Cerebellar cortex (tissue), 1 donor: ENCODE results near the gene CHFR.
"Not testable (repeated sequence)": the region's sequence is repeated elsewhere in the genome, so short reads cannot be mapped to it uniquely, and the experiment has no call there.

Source experiments
- DNase-seq: peaks from one replicate; pipeline ENCODE4 v3.0.0-alpha.2; 2015; ENCODE audit warnings: low spot score

The CHFR gene, protein sequence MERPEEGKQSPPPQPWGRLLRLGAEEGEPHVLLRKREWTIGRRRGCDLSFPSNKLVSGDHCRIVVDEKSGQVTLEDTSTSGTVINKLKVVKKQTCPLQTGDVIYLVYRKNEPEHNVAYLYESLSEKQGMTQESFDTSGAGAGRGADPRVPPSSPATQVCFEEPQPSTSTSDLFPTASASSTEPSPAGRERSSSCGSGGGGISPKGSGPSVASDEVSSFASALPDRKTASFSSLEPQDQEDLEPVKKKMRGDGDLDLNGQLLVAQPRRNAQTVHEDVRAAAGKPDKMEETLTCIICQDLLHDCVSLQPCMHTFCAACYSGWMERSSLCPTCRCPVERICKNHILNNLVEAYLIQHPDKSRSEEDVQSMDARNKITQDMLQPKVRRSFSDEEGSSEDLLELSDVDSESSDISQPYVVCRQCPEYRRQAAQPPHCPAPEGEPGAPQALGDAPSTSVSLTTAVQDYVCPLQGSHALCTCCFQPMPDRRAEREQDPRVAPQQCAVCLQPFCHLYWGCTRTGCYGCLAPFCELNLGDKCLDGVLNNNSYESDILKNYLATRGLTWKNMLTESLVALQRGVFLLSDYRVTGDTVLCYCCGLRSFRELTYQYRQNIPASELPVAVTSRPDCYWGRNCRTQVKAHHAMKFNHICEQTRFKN

DNA sequence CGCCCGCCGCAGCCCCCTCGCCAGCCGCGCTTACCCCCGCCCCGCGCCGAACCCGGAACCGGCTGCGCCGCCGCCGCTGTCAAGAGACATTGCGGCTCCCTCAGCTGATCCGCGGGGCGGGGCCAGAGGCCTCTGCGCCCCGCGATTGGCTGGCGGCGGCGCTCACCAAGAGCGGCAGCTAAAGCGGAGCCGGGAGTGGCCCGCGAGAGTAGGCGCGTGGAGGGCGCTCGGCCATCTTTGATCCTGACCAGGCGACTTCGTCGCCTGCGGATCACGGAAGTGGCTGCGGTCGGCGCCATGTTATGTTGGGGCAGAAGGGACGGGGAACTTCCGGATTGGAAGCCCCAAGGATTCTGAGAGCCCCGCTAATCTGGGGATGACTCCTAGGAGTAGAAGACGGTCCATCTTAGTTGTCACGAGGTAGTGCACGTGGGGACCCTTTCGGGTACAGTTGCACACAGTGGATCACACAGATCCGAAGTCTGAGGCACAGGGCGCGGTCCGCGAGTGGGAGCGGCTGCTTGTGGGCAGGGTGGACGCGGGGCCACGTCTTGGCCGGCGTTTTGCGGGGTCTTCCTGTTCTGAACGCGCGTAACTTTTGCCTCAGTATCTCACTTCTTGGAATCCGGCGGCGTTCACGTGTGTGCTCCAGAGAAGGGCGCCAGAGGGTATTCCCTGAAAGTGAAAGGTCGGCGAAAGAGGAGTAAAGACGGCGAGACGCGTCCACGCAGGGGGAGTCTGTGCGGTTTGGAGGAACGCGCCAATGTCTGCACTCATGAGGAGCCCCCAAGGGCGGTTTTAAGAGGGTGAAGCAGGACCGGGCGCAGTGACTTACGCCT is at the start of gene CHFR:
TSS of gene CHFR (minus strand) at position 93 of the 839 bp plus-strand sequence. CDS start 277 bp downstream, outside the sequence.
- peak; percentile 97 for DNase-seq

DNA sequence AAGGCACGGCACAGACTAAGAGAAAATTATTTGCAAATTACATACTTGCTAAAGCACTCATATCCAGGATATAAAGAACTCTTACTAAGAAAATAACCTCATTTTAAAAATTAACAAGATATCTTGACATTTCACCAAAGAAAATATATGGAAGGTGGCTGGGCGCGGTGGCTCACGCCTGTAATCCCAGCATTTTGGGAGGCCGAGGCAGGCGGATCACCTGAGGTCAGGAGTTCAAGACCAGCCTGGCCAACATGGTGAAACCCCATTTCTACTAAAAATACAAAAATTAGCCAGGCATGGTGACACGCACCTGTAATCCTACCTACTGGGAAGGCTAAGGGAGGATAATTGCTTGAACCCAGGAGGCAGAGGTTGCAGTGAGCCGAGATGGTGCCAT is 49.5 kb upstream of the CHFR start:
- not testable (repeated sequence) for DNase-seq

DNA sequence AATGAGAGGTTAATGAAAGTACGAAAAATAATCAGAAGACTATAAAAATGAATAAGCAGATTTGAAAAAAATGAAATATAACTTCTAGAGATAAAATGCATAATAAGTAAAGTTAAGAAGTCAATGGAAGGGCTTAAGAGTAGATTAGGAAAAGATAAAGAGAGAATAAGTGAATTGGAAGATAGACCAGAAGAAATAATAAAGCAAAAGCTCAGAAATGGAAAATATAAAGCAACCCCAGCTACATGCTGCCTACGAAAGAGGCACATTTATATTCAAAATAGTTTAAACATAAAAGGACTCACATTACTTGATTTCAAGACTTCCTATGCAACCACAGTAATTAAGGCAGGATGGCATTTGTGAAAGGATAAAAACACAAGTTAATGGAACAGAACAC is 48.8 kb upstream of the CHFR start:
- DNase-seq, result no peak

DNA sequence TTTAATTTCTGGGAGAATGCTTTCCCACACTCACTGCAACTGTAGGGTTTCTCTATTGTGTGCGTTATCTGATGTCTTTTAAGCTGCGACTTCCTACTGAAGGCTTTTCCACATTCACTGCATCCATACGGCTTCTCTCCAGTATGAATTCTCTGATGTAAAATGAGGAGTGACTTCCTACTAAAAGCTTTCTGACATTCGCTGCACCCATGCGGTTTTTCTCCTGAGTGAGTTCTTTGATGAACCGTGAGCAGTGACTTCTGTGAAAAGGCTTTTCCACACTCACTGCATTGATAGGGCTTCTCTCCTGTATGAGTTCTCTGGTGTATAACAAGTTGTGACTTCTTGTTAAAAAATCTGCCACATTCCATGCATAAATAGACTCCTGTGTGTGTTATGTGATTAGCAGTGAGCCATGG is 39.0 kb upstream of the CHFR start:
- DNase-seq, result no peak

DNA sequence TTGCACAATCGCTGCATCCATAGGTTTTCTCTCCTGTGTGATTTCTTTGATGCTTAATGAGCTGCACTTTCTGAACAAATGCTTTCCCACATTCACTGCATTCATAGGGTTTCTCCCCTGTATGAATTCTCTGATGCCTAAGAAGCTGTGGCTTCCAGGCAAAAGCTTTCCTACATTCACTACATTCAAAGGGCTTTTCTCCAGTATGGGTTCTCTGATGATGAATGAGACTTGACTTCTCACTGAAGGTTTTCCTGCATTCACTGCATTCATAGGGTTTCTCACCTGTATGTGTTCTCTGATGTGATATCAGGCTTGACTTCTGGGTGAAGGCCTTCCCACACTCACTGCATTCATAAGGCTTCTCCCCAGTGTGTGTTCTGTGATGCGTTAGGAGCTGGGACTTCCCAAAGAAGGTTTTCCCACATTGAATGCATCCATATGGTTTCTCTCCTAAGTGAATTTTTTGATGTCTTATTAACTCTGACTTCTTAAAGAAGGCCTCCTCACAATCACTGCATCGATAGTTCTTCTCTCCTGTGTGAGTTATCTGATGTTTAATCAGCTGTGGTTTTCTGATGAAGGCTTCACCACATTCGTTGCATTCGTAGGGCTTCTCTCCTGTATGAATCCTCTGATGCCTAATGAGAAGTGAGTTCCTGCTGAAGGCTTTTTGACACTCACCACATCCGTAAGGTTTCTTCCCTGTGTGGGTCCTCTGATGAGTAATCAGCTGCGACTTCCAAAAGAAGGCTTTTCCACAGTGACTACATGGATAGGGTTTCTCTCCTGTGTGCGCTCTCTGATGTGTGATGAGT is 38.4 kb upstream of the CHFR start:
- DNase-seq, result no peak

DNA sequence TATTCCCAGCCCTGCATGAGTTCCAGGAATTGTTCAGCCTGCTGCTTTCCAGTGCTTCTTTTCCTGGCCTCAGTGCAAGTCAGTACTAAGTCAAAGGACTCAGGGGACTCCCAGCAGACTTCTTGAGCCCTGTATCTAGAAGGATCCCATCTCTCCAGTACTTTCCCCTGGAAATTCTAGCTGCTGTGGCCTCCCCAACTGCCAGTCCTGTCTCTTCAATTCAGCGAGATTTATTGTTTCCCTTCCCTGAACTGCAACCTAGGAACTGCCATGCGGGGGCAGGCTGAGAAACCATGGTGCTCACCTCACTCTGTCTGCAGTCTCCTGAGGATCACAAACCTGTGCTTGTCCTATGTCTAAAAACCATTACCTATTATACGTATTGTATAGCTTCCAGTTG is 37.0 kb upstream of the CHFR start:
- no peak for DNase-seq

DNA sequence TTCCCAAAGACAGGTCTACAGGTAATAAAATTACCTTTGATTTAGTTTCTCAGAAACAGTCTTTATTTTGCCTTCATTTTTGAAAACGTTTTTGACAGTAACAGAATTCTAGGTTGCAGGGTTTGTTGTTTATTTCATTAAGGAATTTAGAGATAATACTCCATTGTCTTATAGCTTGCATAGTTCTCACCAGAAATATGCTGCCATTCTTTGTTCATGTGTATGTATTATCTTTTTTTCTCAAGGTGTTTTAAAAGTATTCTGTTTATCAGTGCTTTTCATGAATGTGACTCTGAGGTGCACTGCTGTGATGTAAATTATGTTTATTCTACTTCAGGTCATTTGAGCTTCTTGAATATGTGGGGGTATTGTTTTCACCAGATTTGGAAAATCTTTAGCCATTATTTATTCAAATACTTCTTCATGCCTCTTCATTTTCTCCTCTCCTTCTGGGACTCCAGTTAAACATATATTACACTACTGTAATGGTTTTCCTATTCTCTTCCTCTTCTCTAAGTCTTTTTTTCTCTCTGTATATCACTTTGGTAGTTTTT is 36.0 kb upstream of the CHFR start:
- no peak for DNase-seq

DNA sequence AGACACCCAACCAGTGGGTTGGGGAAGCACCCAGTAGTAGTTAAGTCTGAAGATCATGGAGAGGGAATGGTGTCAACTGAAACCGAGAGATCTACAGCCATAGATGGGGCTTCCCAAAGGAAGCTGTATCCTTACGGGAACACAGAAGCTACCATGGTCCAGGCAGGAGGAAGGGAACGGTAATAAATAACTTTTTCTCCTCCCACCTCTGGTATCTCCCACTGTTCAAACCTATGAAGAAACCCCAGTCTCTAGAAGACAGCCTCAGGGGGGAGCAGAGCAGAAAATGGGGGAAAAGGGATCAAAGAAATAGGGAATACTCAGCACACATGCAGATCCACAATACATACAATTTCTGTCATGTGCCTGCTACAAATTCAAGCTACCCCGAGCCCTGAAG is 35.3 kb upstream of the CHFR start:
- no peak for DNase-seq

DNA sequence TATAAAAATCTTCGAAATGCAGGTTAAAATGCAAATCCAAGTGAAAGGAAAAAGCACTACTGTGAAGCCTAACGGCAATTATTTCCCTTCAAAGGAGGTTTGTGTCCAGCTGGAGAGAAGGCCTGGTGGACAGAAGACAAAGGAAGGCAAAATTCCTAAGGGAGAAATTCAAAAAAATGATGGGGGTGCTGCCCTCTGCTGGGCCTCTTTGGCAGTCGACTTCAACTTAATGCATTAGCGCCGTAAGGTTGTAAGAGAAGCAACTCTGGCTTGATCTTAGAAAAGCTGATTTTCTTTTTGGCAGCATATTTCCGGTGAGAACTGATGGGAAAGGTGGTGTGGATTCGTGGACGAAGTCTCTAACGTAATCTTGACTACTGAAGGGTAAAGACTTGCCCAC is 34.3 kb upstream of the CHFR start:
- no peak for DNase-seq

DNA sequence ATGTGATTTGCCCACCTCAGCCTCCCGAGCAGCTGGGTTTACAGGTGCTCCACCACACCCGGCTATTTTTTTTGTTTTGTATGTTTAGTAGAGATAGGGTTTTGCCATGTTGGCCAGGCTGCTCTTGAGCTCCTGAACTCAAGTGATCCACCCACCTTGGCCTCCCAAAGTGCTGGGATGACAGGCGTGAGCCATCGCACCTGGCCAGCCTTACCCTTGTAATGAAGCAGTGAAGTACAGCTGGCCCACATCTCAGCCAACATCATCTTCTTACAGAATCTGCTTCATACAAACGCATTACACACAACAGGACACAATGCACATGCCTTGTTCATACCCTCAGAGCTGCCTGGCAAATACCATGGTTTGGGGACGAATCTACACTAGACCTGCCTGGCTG is 31.3 kb upstream of the CHFR start:
- DNase-seq, result no peak

DNA sequence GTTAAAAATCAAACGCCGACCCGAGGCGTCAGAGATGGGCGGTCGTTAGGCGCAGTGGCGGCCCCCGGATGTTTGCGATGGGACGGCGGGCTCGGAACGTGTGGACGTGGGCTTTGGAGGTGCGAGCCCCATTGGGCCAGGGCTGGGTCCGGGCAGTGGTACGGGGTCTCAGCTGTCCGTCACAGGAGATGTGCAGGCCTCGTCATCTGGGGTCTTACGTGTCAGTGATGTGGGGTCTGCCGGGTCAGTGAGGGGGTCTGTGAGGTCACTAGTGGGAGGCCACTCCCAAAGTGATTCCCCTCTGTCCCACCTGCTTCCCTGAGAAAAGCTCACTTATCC is 21.6 kb upstream of the CHFR start:
- no peak for DNase-seq

DNA sequence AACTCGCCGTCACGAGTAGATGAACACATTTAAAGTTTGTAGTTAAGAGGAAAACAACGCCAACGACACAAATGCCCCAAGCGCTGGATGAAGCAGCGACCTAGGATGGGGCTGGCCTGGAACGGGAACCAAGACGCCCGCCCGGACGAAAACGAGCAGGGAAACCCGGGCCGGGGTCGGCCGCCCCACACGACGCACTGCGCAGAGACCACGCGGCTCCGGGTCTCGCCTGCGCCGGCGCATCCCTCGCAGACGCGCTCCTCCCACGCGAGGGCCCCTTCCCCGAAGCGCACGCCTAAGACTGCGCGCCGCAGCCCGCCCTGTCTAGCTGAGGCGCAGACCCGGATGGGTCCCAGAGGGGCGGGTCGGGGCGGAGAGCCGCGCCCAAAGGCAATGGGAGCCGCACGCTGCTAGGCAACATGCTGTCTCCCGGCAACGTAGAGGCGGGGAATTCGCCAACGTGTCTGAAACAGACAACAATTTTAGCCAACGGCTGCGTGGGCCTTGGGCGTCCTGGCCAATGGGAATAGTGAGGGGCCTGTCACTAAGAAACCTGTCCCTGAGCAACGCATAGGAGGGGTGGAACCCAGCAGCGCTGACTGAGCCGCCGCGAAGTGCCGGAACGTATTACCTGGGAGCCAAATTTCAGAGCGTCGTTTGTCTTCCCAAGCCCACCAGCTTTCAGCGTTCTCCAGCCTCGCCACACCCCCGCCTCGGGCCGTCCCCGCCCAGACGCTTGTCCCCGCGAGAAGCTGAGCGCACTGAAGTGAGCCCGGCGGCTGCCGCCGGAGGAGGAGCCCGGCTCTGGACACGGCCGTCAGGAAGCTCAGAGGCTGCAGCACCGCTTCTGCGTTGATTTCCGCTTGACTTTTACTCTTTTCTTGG is 21.0 kb upstream of the CHFR start:
- peak; percentile 92 for DNase-seq

DNA sequence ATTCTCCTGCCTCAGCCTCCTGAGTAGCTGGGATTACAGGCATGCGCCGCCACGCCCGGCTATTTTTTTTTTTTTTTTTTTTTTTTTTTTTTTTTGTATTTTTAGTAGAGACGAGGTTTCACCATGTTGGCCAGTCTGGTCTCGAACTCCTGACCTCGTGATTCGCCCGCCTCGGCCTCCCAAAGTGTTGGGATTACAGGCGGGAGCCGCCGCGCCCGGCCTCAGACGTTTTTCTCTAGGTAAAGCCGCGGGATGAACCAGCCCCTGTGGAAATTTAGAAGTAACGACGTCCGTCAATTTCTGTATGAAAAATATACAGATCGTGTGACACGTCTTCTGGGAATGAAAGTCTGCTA is 20.4 kb upstream of the CHFR start:
- DNase-seq, result not testable (repeated sequence)

DNA sequence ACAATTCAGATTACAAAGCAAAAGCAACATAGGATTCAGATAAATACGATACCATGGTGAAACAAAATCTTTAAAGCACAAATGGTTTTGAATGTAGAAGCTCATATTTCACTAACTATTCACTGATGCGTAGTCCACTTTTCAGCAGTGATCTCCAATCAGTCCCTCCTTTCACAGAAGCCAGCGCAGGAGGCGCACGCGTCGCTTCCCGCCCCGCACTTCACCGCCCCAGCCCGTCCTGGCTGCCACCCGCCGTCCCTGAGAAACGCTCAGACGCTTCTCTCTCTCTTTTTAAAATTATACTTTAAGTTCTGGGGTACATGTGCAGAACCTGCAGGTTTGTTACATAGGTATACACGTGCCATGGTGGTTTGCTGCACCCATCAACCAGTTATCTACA is 19.8 kb upstream of the CHFR start:
- no peak for DNase-seq

DNA sequence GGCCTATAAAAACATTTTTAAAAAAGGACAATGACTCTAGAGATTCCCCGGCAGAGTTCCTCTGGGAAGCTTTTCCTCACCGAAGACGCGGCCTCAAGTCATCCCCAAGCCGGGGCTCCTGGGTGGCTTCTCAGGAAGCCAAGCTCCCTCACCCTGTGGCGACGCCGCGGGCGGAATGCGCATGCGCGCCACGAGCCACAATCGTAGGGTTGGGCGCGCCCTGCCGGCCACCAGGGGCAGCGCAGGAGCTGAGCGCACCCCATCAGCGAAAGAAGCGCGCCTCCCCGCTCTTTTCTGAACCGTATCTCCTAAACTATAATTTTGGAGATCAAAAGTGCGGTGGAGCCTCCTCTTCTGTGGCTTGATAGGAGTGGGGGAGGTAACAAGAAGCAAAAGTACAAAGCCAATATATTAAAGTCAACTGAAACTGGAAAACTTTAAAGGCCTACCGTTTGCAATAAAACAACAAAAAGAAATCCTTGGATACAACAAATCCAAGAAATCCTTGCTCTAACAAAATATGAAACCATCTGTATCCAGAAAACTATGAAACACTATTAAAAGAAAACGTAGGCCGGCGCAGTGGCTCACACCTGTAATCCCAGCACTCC is 17.4 kb upstream of the CHFR start:
- no peak for DNase-seq

DNA sequence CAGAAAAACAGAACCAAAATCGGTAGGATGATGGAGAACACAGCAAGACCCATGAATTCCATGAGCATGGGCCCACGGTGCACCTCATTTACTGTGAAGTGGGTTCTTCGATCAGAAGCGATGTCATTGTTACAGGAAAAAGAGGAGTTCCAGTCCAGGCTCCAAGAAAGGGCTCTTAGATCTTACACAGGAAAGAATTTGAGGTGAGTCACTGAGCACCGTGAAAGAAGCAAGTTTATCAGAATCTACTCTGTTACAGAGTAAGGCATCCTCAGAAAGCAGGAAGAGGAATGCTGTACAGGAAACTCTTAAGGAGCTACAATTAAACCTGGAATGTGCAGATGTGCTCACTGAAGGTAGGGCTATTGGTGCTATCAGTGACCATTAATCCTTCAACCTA is 11.6 kb upstream of the CHFR start:
- DNase-seq, result no peak

DNA sequence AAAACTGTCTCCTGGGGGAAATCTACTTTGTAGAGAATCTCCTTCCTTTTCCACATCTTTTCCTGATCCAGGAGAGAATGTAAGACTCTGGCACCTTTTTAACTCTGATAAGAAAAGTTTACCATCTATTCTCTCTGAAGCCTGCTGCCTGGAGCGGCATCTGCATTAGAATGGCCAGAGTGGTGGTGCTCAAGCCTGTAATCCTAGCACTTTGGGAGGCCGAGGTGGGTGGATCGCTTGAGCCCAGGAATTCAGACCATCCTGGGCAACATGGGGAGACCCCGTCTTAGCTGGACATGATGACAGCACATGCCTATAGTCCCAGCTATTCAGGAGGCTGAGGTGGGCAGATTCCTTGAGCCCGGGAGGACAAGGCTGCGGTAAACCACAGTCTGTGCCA is 1.4 kb upstream of the CHFR start:
- no peak for DNase-seq

DNA sequence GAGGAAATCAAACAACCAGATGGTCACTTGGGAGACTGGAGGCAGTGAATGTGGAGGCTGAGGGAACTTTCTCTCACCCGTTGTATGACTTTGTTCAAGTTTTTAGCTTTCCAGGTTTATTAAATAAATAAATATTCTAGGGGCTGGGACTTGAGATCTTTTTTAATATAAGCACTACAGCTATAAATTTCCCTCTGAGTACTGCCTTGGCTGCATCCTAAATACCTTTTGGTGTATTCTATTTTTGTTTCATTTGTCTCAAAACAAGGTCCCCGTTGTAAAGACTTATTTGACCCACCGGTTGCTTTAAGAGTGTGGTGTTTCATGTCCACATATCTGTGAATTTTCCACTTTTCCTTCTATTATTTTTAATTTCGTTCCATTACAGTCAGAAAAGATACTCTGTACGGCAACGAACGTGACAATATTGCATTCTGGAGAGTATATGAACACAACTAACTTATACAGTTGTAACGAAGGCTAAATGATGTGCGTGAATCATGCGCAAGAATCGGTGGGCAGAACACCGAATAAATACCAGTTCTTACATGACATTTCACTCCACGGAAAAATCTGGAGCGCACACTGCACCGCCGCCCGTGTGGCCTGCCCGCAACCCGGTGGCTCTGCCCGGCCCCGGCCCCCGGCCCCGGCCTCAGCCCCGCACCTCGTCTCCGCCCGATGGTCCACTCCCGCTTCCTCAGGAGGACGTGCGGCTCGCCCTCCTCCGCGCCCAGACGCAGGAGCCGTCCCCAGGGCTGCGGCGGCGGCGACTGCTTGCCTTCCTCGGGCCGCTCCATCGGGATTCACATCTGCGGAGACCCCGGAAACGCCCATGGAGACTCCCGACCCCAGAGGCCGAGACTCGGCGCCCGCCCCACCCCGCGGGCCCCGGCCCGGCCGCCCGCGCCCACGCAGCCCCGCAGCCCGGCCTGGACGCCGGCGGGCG is 602 bp downstream of the CHFR start:
- DNase-seq, result peak; percentile 7

DNA sequence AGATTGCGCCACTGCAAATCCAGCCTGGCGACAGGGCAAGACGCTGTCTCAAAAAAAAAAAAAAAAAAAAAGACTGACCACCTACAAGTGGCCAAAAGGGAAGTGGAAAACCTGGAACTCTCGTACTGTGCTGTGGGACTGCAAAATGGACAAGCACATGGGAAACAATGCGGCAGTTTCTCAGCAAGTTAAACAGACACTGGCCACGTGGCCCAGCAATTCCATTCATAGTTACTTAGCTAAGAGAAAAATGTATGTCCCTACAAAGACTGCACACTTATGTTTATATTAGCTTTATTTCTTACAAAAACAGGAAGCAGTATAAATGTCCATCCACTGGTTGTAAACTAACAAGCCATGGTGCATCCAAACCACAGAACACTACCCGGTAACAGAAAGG is 5.6 kb downstream of the CHFR start:
- peak; percentile 5 for DNase-seq
